GM12878 (cell line): ENCODE data around the gene CNTN4. TPM values are rescaled to one million over a fixed set of nuclear protein-coding genes. Genes with fewer than 3 reads are reported as not detected.

Experiments used
- ATAC-seq: fragments of 200-7000 bp; cut with Tn5 transposase; 3 replicates; pipeline ENCODE4 v1.9.1; 2020; ENCODE audit warnings: mild to moderate bottlenecking, moderate library complexity
- BruUV-seq: library from RNA; stranded (reverse); fragments of 400-500 nt; replicated peaks from 2 replicates; lab custom pipeline; 2021; lab: Mats Ljungman, UMichigan
- CTCF ChIA-PET: fragments of 300-600 bp; sonication (Branson Sonifier 250); formaldehyde crosslinking; extraction: SDS; loops from one replicate; lab custom pipeline; 2021; ENCODE audit warnings: inconsistent platforms; lab: Yijun Ruan, JAX
- POLR2A ChIA-PET: fragments of 350-600 bp; formaldehyde crosslinking; extraction: SDS; loops from one replicate; lab custom pipeline; 2021; ENCODE audit warnings: inconsistent platforms; lab: Charles Lee
- RAD21 ChIA-PET: fragments of 300-600 bp; sonication (Branson Sonifier 250); formaldehyde crosslinking; loops from one replicate; lab custom pipeline; 2023; ENCODE audit warnings: antibody characterized with exemption; ENCODE audit not compliant: unreplicated experiment; lab: Charles Lee
- SMC1A ChIA-PET: fragments of 300-600 bp; sonication (Branson Sonifier 250); formaldehyde crosslinking; loops from one replicate; lab custom pipeline; 2023; ENCODE audit not compliant: unreplicated experiment, uncharacterized antibody; lab: Charles Lee
- DNase-seq: peaks from one replicate; pipeline ENCODE4 v3.0.0-alpha.2; 2011; ENCODE audit warnings: low read depth, low spot score
- FAIRE-seq: peaks from 3 replicates; lab custom pipeline; 2011; peaks lifted over from hg19 to GRCh38; lab: Jason Lieb, UNC
- H2AFZ ChIP-seq: 2 replicates; pipeline ENCODE4 v1.6.0; 2011; ENCODE audit warnings: low read depth, low read length, control low read depth; ENCODE audit not compliant: control insufficient read depth
- H3K27ac ChIP-seq: 2 replicates; pipeline ENCODE4 v1.5.1; 2011; ENCODE audit warnings: control low read depth; ENCODE audit not compliant: control insufficient read depth, insufficient read depth
- H3K27me3 ChIP-seq, 2 experiments: replicated peaks in 1 of 2; 2 replicates each; pipeline versions ENCODE4 v1.6.0 to v1.6.1; 2011; ENCODE audit warnings: low read length in 1 of 2; ENCODE audit not compliant: control insufficient read depth in 2 of 2, insufficient read depth in 2 of 2
- H3K36me3 ChIP-seq, 2 experiments: 2 replicates each; pipeline ENCODE4 v1.5.1; 2011; ENCODE audit warnings: low read length in 1 of 2; ENCODE audit not compliant: control insufficient read depth in 2 of 2, insufficient read depth in 2 of 2
- H3K4me1 ChIP-seq: 2 replicates; pipeline ENCODE4 v1.6.1; 2011; ENCODE audit warnings: mild to moderate bottlenecking, low read length, moderate library complexity, mixed read lengths; ENCODE audit not compliant: control insufficient read depth, insufficient read depth
- H3K4me2 ChIP-seq: 2 replicates; pipeline ENCODE4 v1.6.0; 2011; ENCODE audit warnings: control low read depth; ENCODE audit not compliant: control insufficient read depth, insufficient read depth
- H3K4me3 ChIP-seq: fragments of 200-600 bp; sonication (generic); 2 replicates; pipeline ENCODE4 v1.5.1; 2016
- H3K79me2 ChIP-seq: 2 replicates; pipeline ENCODE4 v1.6.0; 2011; ENCODE audit warnings: low read length; ENCODE audit not compliant: control insufficient read depth, insufficient read depth
- H3K9ac ChIP-seq: 2 replicates; pipeline ENCODE4 v1.8.0; 2011; ENCODE audit warnings: low read length, control low read depth, mixed read lengths; ENCODE audit not compliant: control insufficient read depth, insufficient read depth
- H3K9me3 ChIP-seq: replicated peaks from 3 replicates; pipeline ENCODE4 v1.5.1; 2011; ENCODE audit warnings: mild to moderate bottlenecking, low read length; ENCODE audit not compliant: control insufficient read depth, insufficient read depth
- H4K20me1 ChIP-seq: 2 replicates; pipeline ENCODE4 v1.6.0; 2011; ENCODE audit not compliant: control insufficient read depth, insufficient read depth
- DPF2 ChIP-seq: fragments of 450-650 bp; IDR thresholded peaks from 2 replicates; pipeline ENCODE4 v1.6.1; 2017; ENCODE audit warnings: mild to moderate bottlenecking
- MEF2B ChIP-seq: fragments of 450-650 bp; IDR thresholded peaks from 2 replicates; pipeline ENCODE4 v1.6.1; 2018; ENCODE audit warnings: mild to moderate bottlenecking, moderate library complexity; ENCODE audit not compliant: partially characterized antibody, poor library complexity, severe bottlenecking
- PBX3 ChIP-seq: IDR thresholded peaks from 2 replicates; pipeline ENCODE4 v1.6.1; 2011; ENCODE audit warnings: mild to moderate bottlenecking, low read depth, low read length, moderate library complexity; ENCODE audit not compliant: insufficient replicate concordance
- RAD51 ChIP-seq: fragments of 450-650 bp; IDR thresholded peaks from 2 replicates; pipeline ENCODE4 v1.6.1; 2016; ENCODE audit warnings: moderate library complexity, mild to moderate bottlenecking, inconsistent platforms
- TARDBP ChIP-seq: IDR thresholded peaks from 2 replicates; pipeline ENCODE4 v1.6.1; 2016; ENCODE audit warnings: borderline replicate concordance
- ZNF217 ChIP-seq: fragments of 450-650 bp; IDR thresholded peaks from 2 replicates; pipeline ENCODE4 v1.6.1; 2017; ENCODE audit warnings: antibody characterized with exemption, mild to moderate bottlenecking
- WGBS: methylation state at CpG from one replicate; pipeline ENCODE4 v1.1.6; 2016; ENCODE audit warnings: low lambda C conversion rate; ENCODE audit not compliant: insufficient replicate concordance, insufficient coverage; ENCODE audit errors: missing lambda C conversion rate; 5-methylcytosine and 5-hydroxymethylcytosine counted together
- in situ Hi-C: fragments of 300-500 bp; cut with MboI; formaldehyde crosslinking; loops from 9 replicates; pipeline ENCODE4 v1.14.3; 2018; ENCODE audit warnings: mixed read lengths
- intact Hi-C: fragments of 100-400 bp; cut with micrococcal nuclease; formaldehyde crosslinking; loops from one replicate; pipeline ENCODE4 v1.14.2; 2022; ENCODE audit not compliant: unreplicated experiment
- polyA plus RNA-seq, 11 experiments: library from polyadenylated mRNA; depleted of rRNA in 4 of 11; unstranded in 6 of 11; stranded (reverse) in 5 of 11; fragments of >200 nt; fragmentation: Nextera tagmentation in 4 of 11; fragmentation: Illumina TruSeq in 1 of 11; extraction: Ambion mirVana in 4 of 11; extraction: Trizol in 1 of 11; gene quantifications; 1 replicate in 1 of 11; 2 replicates in 10 of 11; pipeline versions ENCODE4 v1.2.1 to v1.2.3, GENCODE V29; 2011 to 2016; ENCODE audit warnings: inconsistent platforms in 2 of 11, missing spikeins in 2 of 11, low read depth in 1 of 11
- total RNA-seq, 4 experiments: library from RNA; depleted of rRNA in 3 of 4; stranded (reverse); fragments of >200 nt in 3 of 4; fragmentation: Illumina TruSeq in 1 of 4; extraction: Trizol in 1 of 4; gene quantifications; 2 replicates each; pipeline versions ENCODE4 v1.2.1 to v1.2.3, GENCODE V29; 2013 to 2021

Gene CNTN4
- total and polyA plus RNA-seq, 10 of the 15 experiments (the other 5 are each of a cell fraction or from before 2014, with no cell fraction given): 0.05 to 0.43 (median 0.15) TPM; not detected in 1

- no peak for DNase-seq
- ChIA-PET SMC1A (no interaction called here), CTCF (no interaction called here), POLR2A (no interaction called here), RAD21 (no interaction called here)
- Histone ChIP-seq H3K27ac (no peak overlapping the region), H3K4me3 (no peak overlapping the region), H4K20me1 (no peaks in the 10 kb centered on the region), H3K9ac (no peak overlapping the region), H3K9me3 (no peaks in the 10 kb centered on the region), H3K27me3 (peaks cover 0 to 2% of the 10 kb centered on the region in 2 experiments; a peak in 2 of 4 replicates), H3K79me2 (no peaks in the 10 kb centered on the region), H3K4me2 (no peak overlapping the region), H3K4me1 (no peaks in the 10 kb centered on the region), H3K36me3 (no peaks in the 10 kb centered on the region), H2AFZ (no peak overlapping the region)
- no peak for FAIRE-seq
- intact Hi-C loops (no loop called here), in situ Hi-C loops (no loop called here)
- no TSS peak for BruUV-seq
- ATAC-seq: no peak
- WGBS: 0% methylated on average over 1 of the region's 1 CpG
- no peak for TF ChIP-seq DPF2
- TF ChIP-seq TARDBP: no peak
These were observed 762.5 kb downstream of the CNTN4 start for GRCh38 chr3:2861120-2861519.

GRCh38 chr3:2861920-2862319 lies 763.3 kb downstream of the CNTN4 start:
- H3K4me1 ChIP-seq: no peaks in the 10 kb centered on the region
- no peaks in the 10 kb centered on the region for H4K20me1 ChIP-seq
- BruUV-seq: no TSS peak
- TF ChIP-seq MEF2B (no peak), RAD51 (no peak), ZNF217 (no peak), PBX3 (no peak)
- TF ChIP-seq, all 136 proteins: peak for 0
- ChIA-PET RAD21 (no interaction called here), POLR2A (no interaction called here), SMC1A (no interaction called here), CTCF (no interaction called here)
- Histone ChIP-seq H3K79me2 (no peaks in the 10 kb centered on the region), H3K4me3 (no peak overlapping the region), H3K36me3 (no peaks in the 10 kb centered on the region), H3K9me3 (no peaks in the 10 kb centered on the region), H3K4me2 (no peak overlapping the region), H3K9ac (no peak overlapping the region), H3K27ac (no peak overlapping the region), H3K27me3 (no peaks in the 10 kb centered on the region; a peak in 1 of 4 replicates), H2AFZ (no peak overlapping the region)
- no peak for ATAC-seq
- no peak for DNase-seq
- intact Hi-C loops (no loop called here), in situ Hi-C loops (no loop called here)
- FAIRE-seq: no peak
- 0% methylated on average over 1 of the region's 1 CpG for WGBS
